HG02938 (cell line): ENCODE results near the gene CPED1.
"Not testable (repeated sequence)": the region's sequence is repeated elsewhere in the genome, so short reads cannot be mapped to it uniquely, and the experiment has no call there.

Experiments
- ATAC-seq: cut with Tn5 transposase; IDR thresholded peaks from one replicate; pipeline ENCODE4 v1.9.1; 2021; ENCODE audit warnings: mild to moderate bottlenecking, moderate library complexity; ENCODE audit not compliant: unreplicated experiment

The CPED1 gene

DNA sequence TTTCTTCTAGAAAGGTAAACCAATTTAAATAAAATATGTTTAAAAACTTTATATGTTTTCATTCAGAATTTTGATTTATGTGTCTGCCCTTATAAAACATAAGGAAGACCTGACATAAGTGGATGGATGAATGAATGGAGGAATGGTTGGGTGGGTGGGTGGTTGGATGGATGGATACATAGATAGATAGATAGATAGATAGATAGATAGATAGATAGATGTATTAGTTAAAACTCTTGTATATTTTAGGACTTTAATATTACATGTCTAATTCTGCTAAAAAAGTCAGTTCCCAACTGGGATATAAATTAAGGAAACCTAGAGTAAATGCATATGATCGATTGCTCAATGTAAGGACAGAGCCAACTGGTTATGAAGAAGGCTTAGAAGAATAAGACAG is 184.0 kb downstream of the CPED1 start:
- no peak for ATAC-seq

DNA sequence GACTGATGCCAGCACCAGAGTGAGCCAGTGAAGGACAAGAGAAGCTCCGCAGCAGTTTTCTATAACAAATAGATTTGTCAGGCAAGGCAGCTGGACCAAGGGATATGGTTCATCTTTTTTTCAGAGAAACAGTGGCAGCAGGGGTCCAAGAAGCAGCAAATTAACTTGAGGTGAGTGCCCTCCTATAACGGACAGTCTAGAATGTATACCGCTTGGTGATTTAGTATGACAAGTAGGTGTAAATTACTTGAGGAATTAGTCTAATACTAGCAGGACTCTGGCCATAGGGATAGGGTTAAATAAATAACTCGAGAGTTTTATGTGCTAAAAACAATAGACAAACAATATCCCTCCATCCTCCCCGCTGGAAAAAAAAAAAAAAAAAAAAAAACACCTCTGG is 187.3 kb downstream of the CPED1 start:
- ATAC-seq: no peak

DNA sequence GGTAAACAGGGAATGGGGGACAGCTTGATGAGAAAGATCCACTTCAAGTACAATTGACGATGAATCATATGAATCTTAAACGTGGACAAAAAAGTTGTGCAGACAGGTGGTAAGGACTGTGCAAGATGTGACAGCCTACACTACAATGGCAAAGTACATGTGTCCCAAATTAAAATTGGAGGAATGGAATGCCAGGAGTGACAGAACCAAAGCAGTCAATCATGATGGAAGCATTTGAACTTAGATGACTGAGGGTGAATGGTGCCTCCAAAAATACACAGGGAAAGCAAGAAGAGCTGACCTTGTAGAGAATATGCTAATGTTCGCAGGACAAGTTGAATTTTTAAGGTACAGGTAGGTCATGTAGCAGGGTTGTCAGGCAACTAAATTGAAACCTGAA is 189.9 kb downstream of the CPED1 start:
- ATAC-seq: no peak

DNA sequence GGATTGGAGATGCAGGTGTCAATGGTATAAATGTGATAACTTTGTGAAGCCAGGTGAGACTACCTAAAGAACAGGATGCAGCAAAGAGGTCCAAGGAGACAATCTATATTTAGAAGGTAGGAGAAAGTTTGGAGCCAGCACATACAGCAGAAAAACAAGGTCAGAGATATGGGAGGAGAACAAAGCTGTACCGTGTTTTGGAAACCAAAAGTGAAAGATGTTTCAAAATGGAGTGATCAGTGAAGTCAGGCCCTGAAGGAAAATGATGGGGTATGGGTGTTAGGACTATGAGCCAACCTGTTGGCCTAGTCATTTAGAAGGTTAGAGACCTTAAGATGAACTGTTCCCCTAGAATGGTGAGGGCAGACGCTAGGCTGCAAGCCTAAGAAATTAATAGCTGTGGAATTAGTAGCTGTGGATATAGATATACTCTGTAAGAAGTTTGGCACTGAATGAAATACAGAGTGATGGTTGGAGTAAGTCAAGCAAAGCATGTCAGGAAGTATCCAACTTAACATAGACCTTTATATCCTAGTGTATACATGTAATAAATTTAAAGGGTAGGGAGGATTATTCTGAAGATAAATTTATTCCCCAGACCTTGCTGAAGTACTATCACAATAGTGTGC is 190.5 kb downstream of the CPED1 start:
- ATAC-seq: peak; percentile 58

DNA sequence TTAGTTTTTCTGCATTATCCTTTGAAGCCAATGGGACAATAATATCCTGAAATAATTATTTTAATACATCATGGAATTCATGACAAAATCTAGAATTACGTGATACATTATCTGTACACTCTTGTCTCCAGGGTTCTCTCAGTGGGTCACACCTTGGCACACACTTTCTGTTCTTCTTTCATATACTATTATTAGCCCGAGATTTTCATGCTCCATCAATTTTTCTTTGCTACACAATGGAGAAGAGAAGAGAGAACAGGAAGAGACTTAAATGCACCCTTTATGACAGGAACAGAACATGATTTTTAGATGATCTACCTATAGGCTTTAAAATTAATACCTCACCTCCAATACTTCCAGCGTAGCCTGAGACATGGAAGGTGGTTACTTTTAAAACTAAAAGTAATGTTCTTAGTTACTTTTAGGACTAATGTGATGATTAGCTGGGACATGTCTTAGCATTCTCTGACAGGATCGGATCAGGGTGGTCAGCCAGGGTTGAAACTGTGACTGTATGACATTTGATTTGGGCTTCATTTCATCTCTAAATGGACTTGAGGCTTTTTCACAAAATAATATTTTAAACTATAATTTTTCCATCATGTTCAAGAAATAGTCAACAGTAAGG is 192.0 kb downstream of the CPED1 start:
- ATAC-seq: peak; percentile 95

DNA sequence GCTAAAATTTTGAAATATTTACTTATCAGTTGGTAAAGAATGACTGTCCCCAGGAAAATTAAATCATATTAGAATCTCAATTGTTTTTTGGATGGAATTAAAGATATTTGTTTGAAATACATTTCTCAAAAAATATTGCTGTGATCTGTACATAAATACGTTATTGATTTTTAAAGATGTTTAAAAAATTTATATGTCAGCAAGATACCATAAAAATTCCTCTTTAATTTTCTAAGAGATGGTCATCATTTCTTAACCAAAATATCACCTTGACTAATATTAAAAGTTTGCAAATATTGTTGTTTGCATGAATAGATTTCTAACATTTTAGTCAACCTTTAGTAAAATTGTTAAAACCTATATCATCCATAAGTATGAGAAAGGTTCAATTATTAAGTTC is 192.8 kb downstream of the CPED1 start:
- no peak for ATAC-seq

DNA sequence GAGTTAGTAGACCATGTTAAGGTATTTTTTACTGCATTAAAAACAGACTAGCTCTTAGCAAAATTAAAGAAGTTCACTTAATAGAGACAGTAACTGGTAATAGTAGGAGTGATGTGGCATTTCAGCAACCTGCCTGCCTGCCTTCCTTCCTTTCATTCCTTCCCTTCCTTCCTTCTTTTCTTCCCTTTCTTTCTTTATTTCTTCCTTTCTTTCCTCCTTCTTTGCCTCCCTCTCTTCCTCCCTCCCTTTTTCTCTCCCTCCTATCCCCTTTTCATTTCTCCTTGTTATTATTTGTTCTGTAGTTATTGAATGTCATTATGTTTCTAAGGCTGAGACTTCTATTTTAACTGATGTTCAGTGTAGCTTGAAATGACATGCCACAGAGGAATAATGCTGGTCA is 193.8 kb downstream of the CPED1 start:
- ATAC-seq: no peak

DNA sequence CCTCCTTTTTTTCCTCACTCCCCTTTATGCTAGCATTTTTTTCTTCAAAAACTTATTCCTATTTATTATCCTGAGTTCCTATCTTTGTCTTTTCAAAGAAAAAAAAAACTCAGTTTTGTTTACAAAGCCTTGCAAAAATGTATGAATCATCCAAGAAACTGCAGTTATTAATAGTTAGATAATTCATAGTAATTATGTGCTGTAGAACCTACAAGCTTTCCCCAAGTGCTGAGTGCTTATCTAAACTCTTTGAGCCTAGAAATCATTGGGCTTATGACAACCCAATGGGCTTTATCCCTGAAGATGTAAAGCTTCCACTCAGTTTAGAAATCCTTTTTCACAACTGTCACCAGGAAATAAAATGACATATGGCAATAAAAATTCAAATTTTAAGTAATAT is 194.4 kb downstream of the CPED1 start:
- no peak for ATAC-seq

DNA sequence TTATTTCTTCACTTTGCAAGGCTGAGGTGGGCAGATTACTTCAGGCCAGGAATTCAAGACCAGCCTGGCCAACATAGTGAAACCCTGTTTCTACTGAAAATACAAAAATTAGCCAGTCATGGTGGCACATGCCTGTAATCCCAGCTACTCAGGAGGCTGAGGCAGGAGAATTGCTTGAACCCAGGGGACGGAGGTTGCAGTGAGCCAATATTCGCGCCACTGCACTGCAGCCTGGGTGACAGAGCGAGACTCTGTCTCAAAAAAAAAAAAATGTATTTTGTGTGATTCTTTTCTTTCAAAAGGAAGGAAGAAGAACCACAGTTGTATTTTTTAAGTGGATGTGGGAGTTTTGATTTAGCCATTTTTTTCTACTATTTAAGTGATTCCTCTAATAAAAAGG is 195.4 kb downstream of the CPED1 start:
- not testable (repeated sequence) for ATAC-seq

DNA sequence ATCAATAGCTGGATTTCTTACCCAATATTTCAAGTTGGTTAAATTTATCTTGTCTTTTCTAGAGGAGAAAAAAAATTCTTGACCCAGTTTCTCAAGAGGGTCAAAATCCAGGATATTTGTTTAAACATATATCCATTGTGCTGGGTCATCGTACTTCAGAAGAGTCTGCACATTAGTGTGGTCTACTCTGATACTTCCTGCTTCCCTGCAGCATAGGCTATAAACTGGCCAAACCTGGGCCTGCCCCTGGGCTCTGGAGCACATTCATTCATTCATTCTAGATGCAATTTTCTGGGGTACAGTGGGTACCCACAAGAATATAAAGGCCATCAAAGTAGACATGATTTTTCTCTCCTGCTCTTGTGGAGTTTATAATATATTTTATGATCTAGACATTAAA is 198.2 kb downstream of the CPED1 start:
- no peak for ATAC-seq

DNA sequence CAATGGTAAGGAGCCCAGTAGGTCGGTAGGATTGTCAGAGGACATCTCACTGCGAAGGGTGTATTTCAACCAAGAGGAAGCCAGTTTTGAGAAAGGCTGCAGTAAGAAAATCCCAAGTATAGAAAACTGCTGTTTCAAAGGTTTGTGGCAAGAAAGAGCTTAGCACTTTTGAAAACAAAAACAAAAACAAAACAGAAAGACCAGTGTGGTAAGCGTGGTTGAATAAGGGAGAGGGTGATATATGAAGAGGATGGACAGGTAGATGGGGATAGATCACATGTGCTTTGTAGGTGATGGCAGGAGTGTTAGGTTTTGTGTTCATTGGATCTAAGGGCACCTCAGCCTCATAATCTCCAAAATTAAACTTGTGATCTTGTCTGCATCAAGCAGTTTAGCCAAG is 198.7 kb downstream of the CPED1 start:
- ATAC-seq: peak; percentile 89

DNA sequence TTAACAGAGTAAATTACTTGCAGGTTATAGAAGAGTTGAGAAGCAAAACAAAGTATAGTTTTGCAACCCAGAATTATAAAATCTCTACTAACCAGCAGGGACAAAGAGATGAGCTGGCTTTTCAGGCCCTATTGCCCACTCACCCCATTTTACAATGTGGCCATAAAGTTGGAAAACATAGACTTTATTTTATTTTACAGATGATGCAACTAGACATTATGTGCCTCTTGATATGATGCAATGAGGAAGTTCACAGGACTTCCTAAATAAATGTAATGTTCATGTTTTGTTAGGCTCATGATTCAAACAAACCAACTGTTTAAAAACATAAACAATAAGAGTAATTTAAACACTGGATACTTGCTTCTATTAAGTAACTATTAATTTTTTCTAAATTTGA is 199.2 kb downstream of the CPED1 start:
- ATAC-seq: no peak

DNA sequence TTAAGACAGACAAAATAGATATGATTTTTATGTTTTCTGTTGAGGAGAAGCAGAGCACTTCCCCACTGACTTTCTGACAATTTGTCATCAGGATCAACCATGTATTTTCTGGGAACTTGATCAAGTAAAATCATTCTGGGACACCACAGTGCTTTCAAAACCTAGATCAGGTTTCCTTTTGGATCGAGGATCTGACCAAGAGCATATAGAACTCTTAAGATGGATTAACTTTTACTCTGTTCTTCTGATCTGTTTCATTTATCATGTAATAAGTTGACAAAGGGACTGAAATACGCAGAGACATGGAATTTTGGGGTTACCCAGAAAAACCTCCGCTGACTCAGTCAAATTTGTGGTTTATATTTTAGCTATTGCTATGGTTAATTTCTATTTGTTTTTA is 204.3 kb downstream of the CPED1 start:
- ATAC-seq: no peak

DNA sequence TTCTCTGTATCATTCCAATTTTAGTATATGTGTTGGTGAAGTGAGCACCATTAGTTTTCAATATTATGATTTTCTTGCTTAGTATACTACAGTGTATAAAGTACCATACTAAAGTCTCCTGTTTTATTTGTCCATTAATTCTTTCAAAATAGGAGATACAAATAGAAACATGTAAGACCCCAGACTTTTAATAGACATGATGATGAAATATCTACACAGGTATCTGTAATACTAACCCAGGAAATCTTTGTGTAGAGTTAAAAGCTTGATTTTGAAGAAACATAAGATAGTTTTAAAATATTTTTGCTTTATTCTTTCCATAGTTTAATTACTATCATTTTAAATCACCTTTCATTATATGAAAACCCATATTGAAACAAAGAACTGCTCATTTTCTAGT is 206.5 kb downstream of the CPED1 start:
- ATAC-seq: no peak

DNA sequence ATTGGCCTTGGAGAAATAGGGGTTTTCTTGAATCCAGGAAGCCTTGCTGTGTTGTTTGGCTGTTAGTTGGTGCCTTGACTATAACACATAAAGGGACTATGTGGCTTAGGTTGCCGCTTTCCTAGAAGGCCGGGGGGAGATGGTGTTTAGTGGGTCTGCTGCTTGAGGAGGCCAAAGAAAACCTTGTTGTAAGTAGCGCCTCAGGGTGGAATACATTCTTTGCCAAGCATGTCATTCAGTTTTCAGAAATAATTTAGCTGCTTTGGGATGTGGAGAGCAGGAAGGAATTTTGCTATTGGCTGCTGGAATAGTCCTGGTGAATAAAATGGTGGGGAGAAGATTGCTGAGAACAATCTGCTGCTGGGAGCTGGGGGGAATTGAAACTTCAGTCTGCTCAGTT is 207.4 kb downstream of the CPED1 start:
- no peak for ATAC-seq

DNA sequence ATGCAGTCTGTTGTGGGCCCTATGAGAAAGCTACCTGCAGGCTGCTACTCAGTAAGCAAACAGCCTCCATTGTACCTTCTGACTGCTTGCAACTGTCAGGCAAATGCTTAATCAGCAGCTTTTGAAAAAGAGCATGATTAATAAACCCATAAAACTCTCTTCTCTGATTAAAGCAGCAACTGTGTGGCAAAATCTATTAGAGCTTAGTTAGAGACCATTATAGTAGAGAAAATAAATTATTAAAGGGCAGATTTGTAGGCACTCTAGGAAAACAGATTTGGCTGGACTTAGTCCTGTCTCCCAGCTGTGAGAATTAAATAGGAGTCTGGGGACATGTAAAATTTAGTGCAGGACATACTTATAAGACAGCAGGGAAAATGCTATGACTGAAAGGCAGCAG is 207.8 kb downstream of the CPED1 start:
- no peak for ATAC-seq

DNA sequence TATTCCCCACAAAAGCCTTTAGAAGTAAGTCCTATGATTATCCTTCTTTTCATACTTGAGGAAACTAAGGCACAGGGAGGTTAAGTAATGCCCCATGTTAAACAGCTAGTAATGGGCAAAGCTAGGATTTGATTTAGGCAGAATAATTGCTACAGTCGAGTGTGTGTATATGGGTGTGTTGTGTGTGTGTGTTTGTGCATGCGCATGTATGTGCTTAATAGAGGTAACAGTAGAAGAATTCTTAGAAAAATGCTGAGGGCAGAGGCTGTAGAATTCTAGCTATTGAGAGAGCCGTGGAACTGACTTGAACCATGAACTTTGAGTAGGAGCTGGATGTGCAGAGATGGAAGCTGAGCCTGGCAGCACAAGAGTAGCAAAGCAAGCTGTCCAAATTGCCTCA is 208.9 kb downstream of the CPED1 start:
- no peak for ATAC-seq

DNA sequence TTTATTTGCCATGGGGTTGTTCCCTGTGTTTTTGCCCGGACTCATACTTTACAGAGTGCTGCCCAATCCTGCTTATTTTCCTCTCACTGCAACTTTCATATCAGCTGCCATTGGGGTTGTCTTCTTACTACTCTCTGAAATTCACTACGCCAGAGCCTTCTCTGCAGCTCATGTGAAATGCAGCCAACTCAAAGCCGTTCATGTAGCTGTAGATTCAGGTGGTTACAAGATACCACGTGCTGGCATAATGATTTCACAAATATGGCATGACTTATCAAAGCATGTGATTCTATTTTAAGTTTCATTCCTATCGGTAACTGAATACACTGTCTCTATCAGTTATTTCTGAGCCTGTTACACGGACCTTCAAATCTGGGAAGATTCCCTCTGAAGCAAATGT is 210.0 kb downstream of the CPED1 start:
- ATAC-seq: no peak

DNA sequence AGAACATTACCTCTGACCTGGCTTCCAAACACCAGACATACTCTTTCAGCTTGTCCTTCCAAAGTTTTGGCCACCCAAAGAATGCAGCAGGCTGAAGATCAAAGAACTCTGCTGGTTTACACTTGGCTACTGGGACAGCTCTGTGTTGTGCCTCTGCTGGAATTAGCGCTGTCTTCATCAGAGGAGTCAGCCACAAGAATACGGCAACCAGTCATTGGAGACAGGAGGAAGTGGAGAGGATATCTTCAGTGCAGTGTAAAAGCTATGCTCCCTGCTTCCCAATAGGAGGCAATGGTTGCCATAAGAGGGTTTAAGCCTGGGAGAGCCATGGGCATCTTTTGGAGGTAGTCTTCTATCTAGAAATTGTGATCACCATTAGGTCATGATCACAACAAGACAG is 213.6 kb downstream of the CPED1 start:
- no peak for ATAC-seq

DNA sequence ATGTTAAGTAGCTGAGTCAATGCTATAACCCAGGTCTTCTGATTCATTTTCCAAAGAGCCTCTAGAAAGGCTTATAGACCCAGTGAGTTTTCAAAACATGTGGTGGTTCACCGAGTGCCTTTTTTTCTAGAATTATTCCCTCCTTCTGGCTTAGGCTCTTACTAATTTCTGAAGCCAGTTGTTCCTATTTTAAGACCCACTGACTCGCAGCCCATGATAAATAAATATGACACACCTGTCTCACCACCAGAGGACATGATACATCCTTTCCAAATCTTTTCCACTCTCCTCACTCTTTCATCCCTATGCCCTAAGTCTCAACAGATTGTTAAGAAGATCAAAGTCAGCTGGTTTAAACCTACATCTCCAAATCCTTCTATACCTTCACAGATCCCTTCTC is 214.3 kb downstream of the CPED1 start:
- ATAC-seq: no peak

DNA sequence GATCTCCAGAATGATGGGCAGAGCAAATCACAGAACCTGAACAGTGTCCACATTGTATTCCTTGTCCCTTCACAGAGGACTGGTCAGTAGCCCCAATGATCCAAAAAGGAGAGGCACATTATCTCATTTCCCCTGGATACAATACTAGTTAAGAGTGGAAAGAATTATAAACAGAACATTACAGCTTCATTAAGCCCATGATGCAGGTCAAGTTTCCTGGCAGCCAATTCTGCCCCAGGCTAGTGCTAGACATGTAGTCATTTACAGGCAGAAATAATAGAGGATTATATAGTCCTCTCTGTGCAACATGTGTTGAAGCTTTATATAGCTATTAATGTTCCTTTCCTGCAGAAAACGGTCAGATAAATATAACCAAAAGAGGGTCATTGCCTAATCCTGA is 216.0 kb downstream of the CPED1 start:
- ATAC-seq: no peak

DNA sequence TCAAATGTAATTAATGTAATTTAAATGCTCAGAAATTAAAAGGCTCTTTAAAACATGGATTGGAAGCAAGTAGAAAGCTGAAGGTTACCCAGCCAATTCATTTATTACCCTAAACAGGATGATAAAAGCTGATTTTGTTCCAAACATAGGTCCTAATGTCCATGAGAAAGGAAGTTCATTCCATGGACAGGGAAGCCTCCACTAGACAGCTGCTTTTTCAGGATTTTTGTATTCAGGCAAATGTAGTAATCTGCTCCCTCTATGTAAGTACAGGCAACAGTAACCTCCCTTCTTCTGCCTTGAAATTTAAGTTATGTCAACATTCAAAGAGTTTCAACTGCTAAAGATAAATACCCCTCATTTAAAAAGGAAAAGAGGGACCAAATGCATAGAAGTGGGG is 217.3 kb downstream of the CPED1 start:
- no peak for ATAC-seq

DNA sequence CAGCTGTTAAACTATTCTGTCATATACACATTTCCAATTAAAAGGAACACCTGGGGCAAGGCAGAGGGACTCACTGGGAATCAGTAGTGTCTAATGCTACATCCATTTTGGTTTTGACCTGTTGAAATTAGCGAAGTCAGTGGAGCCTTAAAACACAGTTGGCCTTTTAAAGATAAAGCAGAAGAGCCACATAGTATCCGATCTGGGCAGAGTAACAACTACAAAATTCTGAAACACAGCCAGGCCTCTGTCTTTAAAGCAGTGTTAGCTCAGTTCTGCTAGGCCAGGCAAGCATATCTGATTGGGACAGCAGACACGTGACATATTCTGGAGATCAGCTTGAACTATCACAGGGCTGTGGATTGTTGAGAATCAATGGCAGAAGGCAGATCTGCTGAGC is 222.7 kb downstream of the CPED1 start:
- ATAC-seq: no peak
